GM12892 (cell line): ENCODE measurements around the gene DAZAP1.

Experiments used
- DNase-seq: peaks from one replicate; pipeline ENCODE4 v3.0.0; 2011; ENCODE audit not compliant: insufficient read length
- FAIRE-seq: peaks from 2 replicates; lab custom pipeline; 2011; peaks lifted over from hg19 to GRCh38; lab: Jason Lieb, UNC
- POLR2A ChIP-seq: IDR thresholded peaks from 2 replicates; pipeline ENCODE4 v1.6.1; 2011; ENCODE audit warnings: low read depth, low read length, control low read depth
- POLR2AphosphoS5 ChIP-seq: IDR thresholded peaks from 2 replicates; pipeline ENCODE4 v1.6.1; 2011; ENCODE audit warnings: low read depth, low read length, control low read depth
- TAF1 ChIP-seq: IDR thresholded peaks from 2 replicates; pipeline ENCODE4 v1.6.1; 2011; ENCODE audit warnings: low read depth, mild to moderate bottlenecking, control low read depth, low read length, borderline replicate concordance

The DAZAP1 gene

GRCh38 chr19:1469255-1470054 lies 62.1 kb downstream of the DAZAP1 start:
- FAIRE-seq (no peak), DNase-seq (no peak)
- TF ChIP-seq TAF1, result no peak
- TF ChIP-seq POLR2A, result no peak
- no peak for TF ChIP-seq POLR2AphosphoS5

DNA sequence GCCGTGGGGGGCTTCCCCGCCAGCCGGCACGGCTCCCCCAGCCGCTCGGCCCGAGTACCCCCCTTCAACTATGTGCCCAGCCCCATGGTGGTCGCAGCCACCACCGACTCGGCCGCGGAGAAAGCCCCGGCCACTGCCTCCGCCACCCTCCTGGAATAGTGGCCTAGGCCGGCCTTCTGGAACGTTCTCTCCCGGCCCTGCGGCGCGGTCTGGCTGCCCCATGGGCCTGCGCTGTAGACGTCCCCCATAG lies 62.6 kb downstream of the DAZAP1 start:
- DNase-seq (no peak), FAIRE-seq (no peak)
- TF ChIP-seq POLR2A, result no peak
- no peak for TF ChIP-seq TAF1
- TF ChIP-seq POLR2AphosphoS5, result no peak

- FAIRE-seq, result no peak
- TF ChIP-seq POLR2AphosphoS5 (no peak), POLR2A (no peak), TAF1 (no peak)
- DNase-seq, result peak; percentile 76
Observed at GRCh38 chr19:1470305-1471009, 63.1 kb downstream of the DAZAP1 start.

DNA sequence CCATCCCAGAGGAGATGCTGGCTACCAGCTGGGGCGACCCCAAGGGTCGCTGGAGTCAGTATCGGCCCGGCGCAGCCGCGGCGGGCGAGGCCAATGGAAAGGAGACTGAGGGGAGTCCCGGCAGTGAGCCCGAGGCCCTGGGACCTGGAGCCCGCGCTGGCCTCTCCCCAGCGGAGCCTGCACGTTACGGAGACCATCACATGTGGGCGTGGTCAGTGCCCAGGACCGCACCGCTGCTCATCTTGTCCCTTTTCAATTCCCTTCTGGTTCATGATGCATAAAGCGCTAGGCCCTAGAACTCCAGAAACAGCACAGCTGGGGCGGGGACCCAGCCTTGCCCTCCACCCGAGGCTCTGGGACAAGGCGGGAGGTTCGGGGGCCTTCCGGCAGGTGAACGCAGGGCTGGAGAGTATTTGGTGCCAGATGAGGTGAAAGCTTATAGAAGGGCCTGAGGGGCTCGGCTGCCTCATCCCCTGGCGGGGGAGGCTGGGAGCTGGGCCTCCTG lies 63.7 kb downstream of the DAZAP1 start:
- DNase-seq (no peak), FAIRE-seq (peak; percentile 78)
- TF ChIP-seq POLR2A, result 0 out of 2 replicates have a peak, but pooled peaks have one; percentile 19
- TF ChIP-seq POLR2AphosphoS5, result no peak

GRCh38 chr19:1471515-1472160 lies 64.3 kb downstream of the DAZAP1 start:
- DNase-seq, result no peak
- no peak for TF ChIP-seq POLR2A
- TF ChIP-seq POLR2AphosphoS5, result no peak
- no peak for TF ChIP-seq TAF1
- FAIRE-seq, result no peak

DNA sequence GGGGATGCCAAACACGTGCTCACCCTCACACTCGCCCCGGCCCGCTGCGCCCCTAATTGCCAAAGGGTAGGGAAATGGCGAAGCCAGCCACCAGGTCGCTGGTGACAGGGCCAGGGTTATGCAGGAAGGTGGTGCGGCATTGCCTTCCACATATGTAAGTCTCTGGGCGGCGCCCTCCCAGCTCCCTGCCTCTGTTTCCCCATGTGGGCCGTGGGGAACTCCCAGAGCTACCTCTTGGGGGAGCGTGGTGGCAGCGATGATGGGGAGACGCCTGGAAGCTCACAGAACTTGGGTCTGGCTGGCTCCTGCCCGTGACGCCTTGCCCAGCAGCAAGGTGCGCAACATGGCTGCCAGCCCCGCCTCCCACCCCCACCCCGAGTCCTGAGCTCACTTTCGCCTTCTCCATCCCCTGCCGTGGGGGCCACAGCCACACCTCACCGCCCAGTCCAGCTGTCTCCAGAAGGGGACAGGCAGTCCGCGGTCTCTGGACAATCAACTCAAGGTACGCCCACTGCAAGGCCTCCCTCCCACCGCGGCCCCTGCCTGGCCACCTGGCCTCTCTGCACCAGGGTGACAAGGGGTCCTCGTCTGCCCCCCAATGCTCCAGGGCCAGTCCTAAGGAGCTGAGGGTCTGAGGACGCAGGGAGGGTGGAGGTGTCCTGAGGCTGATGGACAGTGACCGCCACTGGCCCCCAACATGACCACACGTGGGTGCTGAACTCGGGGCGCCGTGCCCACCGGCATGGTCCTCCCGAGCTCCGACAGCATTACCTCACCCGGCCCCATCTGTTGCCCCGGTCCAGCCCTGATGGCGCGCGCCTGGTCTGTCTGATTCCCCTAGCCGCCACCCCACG lies 65.1 kb downstream of the DAZAP1 start:
- no peak for FAIRE-seq

GRCh38 chr19:1473085-1473851 lies 65.9 kb downstream of the DAZAP1 start:
- TF ChIP-seq TAF1, result no peak
- TF ChIP-seq POLR2A, result no peak
- TF ChIP-seq POLR2AphosphoS5, result no peak
- DNase-seq (no peak), FAIRE-seq (no peak)

More for the DNA sequence above, 65.1 kb downstream of the DAZAP1 start:
- DNase-seq, result no peak
- no peak for TF ChIP-seq POLR2AphosphoS5
- TF ChIP-seq TAF1, result no peak

GRCh38 chr19:1474011-1474764 lies 66.8 kb downstream of the DAZAP1 start:
- DNase-seq (no peak), FAIRE-seq (no peak)
- TF ChIP-seq POLR2A (no peak), TAF1 (no peak), POLR2AphosphoS5 (no peak)

GRCh38 chr19:1474765-1475351 lies 67.5 kb downstream of the DAZAP1 start:
- FAIRE-seq, result no peak
- TF ChIP-seq TAF1 (no peak), POLR2A (no peak; the same call in 1 of the 2 replicates), POLR2AphosphoS5 (no peak)
- DNase-seq, result no peak
